Rectal smooth muscle tissue (tissue), 1 donor: Measurements from ENCODE around the gene JCHAIN.

Experiments used
- H3K27ac ChIP-seq: one replicate; pipeline ENCODE4 v1.7.0; 2013; ENCODE audit warnings: low read depth, low read length, inconsistent platforms
- H3K27me3 ChIP-seq: one replicate; pipeline ENCODE4 v1.7.0; 2013; ENCODE audit warnings: low read length; ENCODE audit not compliant: control insufficient read depth, insufficient read depth
- H3K36me3 ChIP-seq: one replicate; pipeline ENCODE4 v1.7.0; 2013; ENCODE audit warnings: low read length; ENCODE audit not compliant: control insufficient read depth, insufficient read depth
- H3K4me1 ChIP-seq: one replicate; pipeline ENCODE4 v1.7.0; 2013; ENCODE audit warnings: low read length; ENCODE audit not compliant: control insufficient read depth, insufficient read depth
- H3K4me3 ChIP-seq: one replicate; pipeline ENCODE4 v1.7.0; 2013; ENCODE audit warnings: low read length
- H3K9ac ChIP-seq: one replicate; pipeline ENCODE4 v1.7.0; 2013; ENCODE audit warnings: low read length

The JCHAIN gene

DNA sequence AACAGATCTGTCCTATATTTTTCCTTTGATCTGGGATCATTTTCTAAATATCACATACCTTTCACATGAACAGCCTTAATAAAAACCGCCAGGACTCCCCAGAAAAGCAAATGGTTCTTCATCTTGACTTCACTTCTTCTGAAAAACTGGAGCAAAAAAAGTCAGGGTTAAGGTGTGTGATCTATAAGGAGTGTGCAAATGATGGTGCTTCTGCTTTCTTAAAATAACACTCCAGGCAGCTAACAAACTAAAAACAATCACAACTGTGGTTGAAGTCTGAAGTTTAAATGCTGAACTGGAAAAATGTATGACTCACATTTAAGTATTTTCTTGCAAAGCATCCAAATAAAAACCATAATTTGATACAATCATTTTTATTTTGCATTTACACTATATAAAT is at the start of gene JCHAIN:
JCHAIN (minus strand) TSS at position 140 of the 400 bp plus-strand sequence; CDS start at position 122, 18 bp downstream.
- no peak within 1 kb of the TSS for H3K4me3 ChIP-seq
- no peaks in the 10 kb centered on the region for H3K36me3 ChIP-seq
- H3K27me3 ChIP-seq, result no peaks in the 10 kb centered on the region
- H3K4me1 ChIP-seq, result no peaks in the 10 kb centered on the region
- no peak within 1 kb of the TSS for H3K27ac ChIP-seq
- H3K9ac ChIP-seq, result no peak within 1 kb of the TSS

DNA sequence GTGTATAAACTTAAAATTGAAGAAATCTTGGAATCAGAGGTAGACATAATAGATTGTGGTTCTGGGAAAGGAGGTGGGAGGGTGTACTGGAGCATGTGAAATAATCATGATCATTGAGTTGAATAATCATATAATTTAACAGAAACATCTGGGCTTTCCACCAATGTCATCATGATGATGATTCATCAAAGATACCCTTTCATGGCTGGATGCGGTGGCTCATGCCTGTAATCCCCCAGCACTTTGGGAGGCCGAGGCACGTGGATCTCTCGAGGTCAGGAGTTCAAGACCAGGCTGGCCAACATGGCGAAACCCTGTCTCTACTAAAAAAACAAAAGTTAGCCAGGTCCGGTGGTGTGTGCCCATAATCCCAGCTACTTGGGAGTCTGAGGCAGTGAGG is 48.8 kb upstream of the JCHAIN start:
- H3K4me3 ChIP-seq, result no peak overlapping the region
- H3K27me3 ChIP-seq, result no peaks in the 10 kb centered on the region
- H3K36me3 ChIP-seq, result no peaks in the 10 kb centered on the region
- H3K9ac ChIP-seq, result no peak overlapping the region
- H3K4me1 ChIP-seq, result no peaks in the 10 kb centered on the region
- no peak overlapping the region for H3K27ac ChIP-seq

DNA sequence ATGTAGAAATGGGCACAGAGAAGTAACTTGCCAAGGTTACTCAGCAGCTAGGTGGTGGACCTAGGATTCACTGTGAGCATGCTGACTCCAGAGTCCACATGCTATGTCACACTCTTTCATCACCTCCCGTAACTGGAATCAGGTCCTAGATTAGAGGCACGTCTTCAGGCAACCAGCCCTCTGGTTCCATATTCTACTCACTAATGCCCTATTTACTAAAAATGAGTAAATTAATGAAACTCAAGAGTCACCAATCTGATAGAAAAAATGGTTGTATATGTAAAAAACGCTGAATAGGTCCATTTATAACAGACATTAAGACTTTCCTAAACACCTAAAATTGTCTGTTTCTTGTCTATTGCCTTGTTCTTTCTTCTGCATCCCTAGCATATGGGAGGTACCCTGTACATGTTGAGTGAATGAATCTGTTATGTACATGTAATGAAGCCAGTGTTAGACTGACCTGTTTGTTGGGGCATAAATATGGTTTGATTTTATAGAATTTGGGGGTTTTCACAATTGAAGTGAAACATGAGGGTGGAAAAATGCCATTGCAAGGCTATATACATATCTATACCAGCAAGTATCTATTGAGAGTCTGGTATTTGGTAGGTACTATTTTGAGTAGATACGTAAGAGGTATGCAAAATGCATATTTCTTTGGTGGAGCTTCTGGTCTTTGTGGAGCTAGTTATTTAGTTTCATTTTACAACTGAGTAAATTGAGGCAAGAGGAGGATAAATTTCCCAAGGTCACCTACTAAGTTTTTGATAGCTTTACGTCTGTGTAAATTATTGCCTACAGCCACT is 48.0 kb upstream of the JCHAIN start:
- H3K4me3 ChIP-seq, result no peak overlapping the region
- H3K36me3 ChIP-seq, result no peaks in the 10 kb centered on the region
- H3K27me3 ChIP-seq, result no peaks in the 10 kb centered on the region
- no peak overlapping the region for H3K9ac ChIP-seq
- H3K27ac ChIP-seq, result no peak overlapping the region
- no peaks in the 10 kb centered on the region for H3K4me1 ChIP-seq

DNA sequence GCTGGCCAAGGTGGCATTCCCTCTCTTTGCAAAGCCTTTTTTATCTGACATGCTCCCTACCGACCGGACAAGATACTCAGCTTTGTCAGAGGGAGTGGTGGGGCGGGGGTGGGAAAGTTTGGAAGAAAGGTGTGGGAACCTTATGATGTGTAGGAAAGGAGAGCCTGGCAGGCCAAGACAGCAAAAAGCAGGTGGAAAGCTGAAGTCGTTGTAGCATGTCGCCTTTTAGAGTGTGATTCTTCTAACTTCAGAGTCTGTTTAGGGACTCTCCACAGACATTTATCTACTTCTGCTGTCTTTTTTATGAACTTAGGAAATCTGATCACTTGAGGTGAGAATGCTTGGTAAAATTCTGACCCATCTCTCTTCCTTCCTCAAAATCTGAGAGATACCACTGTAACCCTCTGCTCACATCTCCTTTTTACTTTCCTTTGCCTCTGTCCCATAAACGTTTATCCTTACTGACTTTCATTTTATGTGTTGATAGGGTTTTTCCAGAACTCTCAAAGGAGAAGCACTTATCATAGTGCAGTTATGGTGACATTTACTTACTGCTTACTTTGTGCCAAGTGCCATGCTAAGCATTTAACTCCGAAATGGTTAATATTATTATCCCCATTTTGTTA is 47.3 kb upstream of the JCHAIN start:
- H3K9ac ChIP-seq, result no peak overlapping the region
- H3K4me3 ChIP-seq, result no peak overlapping the region
- no peaks in the 10 kb centered on the region for H3K4me1 ChIP-seq
- H3K27me3 ChIP-seq, result no peaks in the 10 kb centered on the region
- no peak overlapping the region for H3K27ac ChIP-seq
- H3K36me3 ChIP-seq, result no peaks in the 10 kb centered on the region

DNA sequence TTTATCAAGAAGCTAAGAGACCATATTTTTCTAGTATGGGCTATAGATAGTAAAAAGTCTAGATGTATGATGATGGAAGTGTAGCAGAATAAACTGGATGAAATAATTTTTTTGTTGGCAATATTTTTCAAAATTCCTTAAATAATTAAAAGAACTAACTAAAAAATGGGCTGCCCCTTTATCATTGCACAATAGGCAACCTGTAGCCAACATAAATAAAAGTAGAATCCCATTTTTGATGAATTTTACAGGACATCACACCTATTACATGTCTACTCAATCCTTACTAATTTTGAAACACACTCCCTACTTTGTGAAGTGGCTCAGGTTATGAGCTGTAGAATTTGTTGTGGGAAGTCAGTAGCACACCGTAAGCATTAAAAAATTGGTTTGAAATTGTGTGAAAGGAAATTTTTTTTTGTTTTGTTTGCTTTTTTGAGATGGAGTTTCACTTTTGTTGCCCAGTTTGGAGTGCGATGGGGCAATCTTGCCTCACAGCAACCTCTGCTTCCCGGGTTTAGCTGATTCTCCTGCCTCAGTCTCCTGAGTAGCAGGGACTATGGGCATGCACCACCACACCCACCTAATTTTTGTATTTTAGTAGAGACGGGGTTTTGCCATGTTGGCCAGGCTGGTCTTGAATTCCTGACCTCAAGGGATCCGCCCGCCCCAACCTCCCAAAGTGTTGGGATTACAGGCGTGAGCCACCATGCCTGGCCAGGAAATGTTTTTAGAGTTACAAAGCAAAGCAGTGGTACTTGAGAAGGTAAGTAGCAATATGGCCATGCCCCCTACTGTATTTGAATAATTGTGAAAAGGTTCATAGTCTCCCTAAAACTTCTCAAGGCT is 46.5 kb upstream of the JCHAIN start:
- H3K4me3 ChIP-seq, result no peak overlapping the region

DNA sequence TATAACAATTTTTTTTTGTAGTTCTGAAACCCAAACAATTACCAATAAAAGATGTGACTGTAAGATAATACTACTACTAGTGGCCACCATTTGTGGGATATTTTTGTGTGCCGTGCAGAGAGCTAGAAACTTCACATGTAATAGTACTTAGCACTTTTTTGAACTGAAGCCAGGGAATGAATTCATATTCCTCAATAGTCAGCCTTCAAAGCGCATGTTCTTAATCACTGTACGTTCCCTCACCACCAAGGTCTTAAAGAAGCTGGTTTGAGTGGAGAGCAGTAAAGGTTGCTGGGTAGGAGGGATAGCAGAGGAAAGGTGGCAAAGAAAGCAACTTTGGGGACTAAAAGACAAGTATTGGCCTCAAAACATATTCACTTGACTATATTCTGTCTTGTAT is 45.8 kb upstream of the JCHAIN start:
- H3K36me3 ChIP-seq, result no peaks in the 10 kb centered on the region
- no peak overlapping the region for H3K9ac ChIP-seq
- no peaks in the 10 kb centered on the region for H3K27me3 ChIP-seq
- H3K27ac ChIP-seq, result no peak overlapping the region
- peaks cover under 1% of the 10 kb centered on the region for H3K4me1 ChIP-seq
- H3K4me3 ChIP-seq, result no peak overlapping the region

More for the DNA sequence above, 46.5 kb upstream of the JCHAIN start:
- Histone ChIP-seq H3K4me1 (no peaks in the 10 kb centered on the region), H3K9ac (no peak overlapping the region), H3K27ac (no peak overlapping the region), H3K36me3 (no peaks in the 10 kb centered on the region), H3K27me3 (no peaks in the 10 kb centered on the region)

DNA sequence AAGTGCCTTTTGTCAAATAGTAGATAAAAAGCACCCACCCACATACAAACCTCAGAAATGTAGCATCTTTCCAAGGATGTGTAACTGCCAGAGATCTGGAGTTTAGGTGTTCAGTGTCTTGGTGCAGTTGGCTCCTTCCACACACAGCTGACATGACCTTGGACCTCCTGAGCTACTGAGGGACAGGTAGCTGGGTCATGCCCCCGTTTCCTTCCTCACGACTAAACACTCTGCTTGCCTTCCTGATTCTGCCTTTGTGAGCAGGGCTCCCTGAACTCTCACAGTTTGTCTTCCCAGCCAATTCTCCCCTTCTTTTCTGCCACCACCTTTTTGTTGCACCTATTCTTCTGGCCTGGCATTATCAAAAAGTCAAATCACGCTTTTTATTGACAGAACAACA is 45.3 kb upstream of the JCHAIN start:
- Histone ChIP-seq H3K4me3 (no peak overlapping the region), H3K4me1 (peaks cover 6% of the 10 kb centered on the region), H3K9ac (no peak overlapping the region), H3K27me3 (no peaks in the 10 kb centered on the region), H3K27ac (no peak overlapping the region), H3K36me3 (no peaks in the 10 kb centered on the region)

DNA sequence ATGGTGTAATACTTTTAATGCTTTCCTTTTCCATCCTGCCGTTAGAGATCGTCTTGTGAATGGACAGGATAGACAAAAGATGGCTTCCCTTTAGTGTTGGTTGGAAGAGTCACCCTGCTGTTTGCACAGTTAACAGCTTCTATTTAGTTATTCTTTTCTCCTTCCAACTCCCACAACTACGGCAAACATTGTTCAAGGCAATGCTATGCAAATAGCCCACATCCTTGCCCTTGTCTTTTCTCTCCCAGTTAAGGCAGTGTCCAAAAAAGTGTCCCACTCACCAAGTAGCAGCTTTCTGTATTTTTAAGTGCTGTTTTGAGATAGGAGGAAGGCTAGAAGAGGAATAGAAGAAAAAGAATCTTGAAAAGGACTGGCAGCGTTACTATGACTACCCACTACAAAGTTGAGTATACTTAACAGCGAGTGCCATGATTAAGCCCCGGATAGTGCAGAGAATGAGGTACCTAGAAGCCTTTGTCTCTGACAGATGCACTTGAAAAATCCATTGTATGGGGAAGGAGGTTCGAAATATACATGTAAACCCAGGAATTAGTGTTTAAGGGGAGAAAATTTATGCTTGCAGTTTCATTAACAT is 43.4 kb upstream of the JCHAIN start:
- no peak overlapping the region for H3K9ac ChIP-seq
- H3K36me3 ChIP-seq, result no peaks in the 10 kb centered on the region
- H3K4me3 ChIP-seq, result no peak overlapping the region
- H3K4me1 ChIP-seq, result peaks cover 12% of the 10 kb centered on the region
- H3K27ac ChIP-seq, result no peak overlapping the region
- no peaks in the 10 kb centered on the region for H3K27me3 ChIP-seq

DNA sequence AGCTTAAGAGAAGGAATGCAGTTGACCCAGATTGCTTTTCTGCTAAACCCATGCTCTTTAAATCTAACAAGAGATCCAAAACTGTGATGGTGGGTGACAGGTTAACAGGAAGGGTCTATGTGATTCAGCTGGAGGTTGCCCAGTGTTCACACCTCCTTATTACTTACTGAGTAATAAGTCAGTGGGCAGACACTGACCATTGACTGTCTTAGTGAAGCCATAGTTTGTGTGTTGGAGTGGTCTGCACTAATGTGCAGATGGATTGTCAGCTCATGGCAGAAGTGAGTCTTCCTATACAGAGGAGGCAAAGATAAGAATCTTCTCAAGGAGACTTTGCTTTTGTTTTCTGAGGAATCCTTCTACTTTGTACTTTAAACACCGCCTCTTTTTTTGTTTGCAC is 40.2 kb upstream of the JCHAIN start:
- H3K4me1 ChIP-seq, result peaks cover 15% of the 10 kb centered on the region
- peak overlapping the region; percentile 42 for H3K9ac ChIP-seq
- peak overlapping the region; percentile 89 for H3K27ac ChIP-seq
- peak overlapping the region; percentile 62 for H3K4me3 ChIP-seq
- no peaks in the 10 kb centered on the region for H3K36me3 ChIP-seq
- no peaks in the 10 kb centered on the region for H3K27me3 ChIP-seq

DNA sequence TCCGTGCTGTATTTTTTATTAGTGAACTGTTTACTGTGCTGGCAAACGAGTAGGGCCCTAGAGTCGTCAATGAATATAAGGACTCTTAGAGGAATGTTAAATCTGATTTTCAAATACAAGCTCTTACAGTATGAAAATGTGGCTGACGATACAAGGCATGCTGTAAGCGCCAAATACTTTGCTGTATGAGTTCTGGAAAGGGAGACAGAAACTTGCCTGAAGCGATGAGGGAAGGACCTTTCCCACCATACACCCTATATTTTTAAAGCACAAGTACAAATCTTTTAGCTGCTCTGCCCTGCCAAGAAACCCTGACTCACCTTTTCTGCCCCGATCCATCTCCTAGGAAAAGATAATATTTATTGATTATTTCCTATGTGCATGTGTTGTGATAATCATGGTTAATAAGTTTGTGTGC is 39.7 kb upstream of the JCHAIN start:
- Histone ChIP-seq H3K4me3 (peak overlapping the region; percentile 62), H3K36me3 (no peaks in the 10 kb centered on the region), H3K27me3 (no peaks in the 10 kb centered on the region), H3K4me1 (peaks cover 15% of the 10 kb centered on the region), H3K9ac (peak overlapping the region; percentile 42), H3K27ac (peak overlapping the region; percentile 89)

DNA sequence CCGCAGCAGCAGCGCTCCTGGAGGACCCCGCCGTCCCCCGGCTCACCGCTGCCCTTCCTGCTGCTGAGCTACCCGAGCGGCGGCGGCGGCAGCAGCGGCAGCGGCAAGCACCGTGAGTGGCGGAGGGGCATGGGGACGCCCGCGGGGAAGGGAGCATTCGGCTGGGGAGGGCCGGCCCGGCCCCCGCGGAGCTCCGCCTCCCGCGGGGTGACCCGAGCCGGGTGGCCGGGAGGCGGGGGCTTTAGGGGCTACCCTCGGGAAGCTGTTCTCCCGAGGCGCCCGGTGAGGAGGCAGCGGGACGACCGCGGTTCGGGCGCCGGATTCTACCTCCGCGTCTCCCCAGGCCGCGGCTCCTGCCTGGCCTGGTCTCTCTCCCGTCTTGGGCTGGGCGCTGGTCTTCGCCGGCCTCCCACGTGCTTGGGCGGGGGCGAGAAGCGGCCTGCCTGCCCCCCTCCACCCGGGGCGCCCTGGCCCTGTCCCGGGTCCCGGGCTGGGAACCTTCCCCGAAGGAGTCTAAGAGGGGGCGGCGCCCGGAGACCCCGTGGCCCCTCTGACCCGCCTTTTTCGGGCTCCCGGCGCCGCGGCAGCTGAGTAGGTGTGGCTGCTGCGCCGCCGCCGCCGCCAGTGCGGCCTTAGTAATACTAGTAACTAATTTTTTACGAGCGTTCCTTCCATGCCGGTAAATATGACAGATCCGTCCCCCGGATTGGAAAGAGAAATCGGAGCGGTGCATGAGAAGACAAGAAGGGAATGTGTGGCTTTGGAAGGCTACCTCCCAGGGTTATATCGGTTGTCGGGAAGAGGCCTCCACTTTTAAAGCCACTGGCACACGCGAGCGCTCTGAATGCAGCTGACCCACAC is 39.1 kb upstream of the JCHAIN start:
- no peaks in the 10 kb centered on the region for H3K27me3 ChIP-seq
- H3K36me3 ChIP-seq, result no peaks in the 10 kb centered on the region
- H3K4me3 ChIP-seq, result peak overlapping the region; percentile 62
- peak overlapping the region; percentile 42 for H3K9ac ChIP-seq
- H3K4me1 ChIP-seq, result peaks cover 15% of the 10 kb centered on the region
- peak overlapping the region; percentile 89 for H3K27ac ChIP-seq
